Mesodermal cell (in vitro differentiated cells): ENCODE data around the gene PRPF4.

Source experiments
- H3K27ac ChIP-seq: 2 replicates; pipeline ENCODE4 v1.7.0; 2013; ENCODE audit warnings: mild to moderate bottlenecking, low read depth, low read length, moderate library complexity; ENCODE audit not compliant: severe bottlenecking
- H3K36me3 ChIP-seq: 2 replicates; pipeline ENCODE4 v1.7.1; 2013; ENCODE audit warnings: mild to moderate bottlenecking, low read length, moderate library complexity; ENCODE audit not compliant: control insufficient read depth, insufficient read depth
- H3K4me1 ChIP-seq: one replicate; pipeline ENCODE4 v1.7.1; 2013; ENCODE audit warnings: mild to moderate bottlenecking, low read length; ENCODE audit not compliant: insufficient read depth, control insufficient read depth, poor library complexity, severe bottlenecking
- H3K4me3 ChIP-seq: 2 replicates; pipeline ENCODE4 v1.7.0; 2013; ENCODE audit warnings: low read length, control low read depth, mild to moderate bottlenecking; ENCODE audit not compliant: insufficient read depth, poor library complexity, severe bottlenecking; ENCODE audit errors: extremely low read depth
- H3K9me3 ChIP-seq: 2 replicates; pipeline ENCODE4 v1.7.1; 2013; ENCODE audit warnings: mild to moderate bottlenecking, low read length, moderate library complexity; ENCODE audit not compliant: control insufficient read depth
- WGBS, 2 experiments: methylation state at CpG; one replicate each; pipeline ENCODE4 v1.1.5; 2013; ENCODE audit warnings: missing lambda C conversion rate in 2 of 2; ENCODE audit not compliant: insufficient coverage in 2 of 2; 5-methylcytosine and 5-hydroxymethylcytosine counted together

The PRPF4 gene

GRCh38 chr9:113311961-113312360 is 36.5 kb downstream of the PRPF4 start:
- Histone ChIP-seq H3K9me3 (no peaks in the 10 kb centered on the region), H3K4me1 (no peaks in the 10 kb centered on the region), H3K4me3 (no peak overlapping the region), H3K27ac (no peak overlapping the region), H3K36me3 (no peaks in the 10 kb centered on the region)
- WGBS, 2 experiments, result 83 to 100% methylated on average over 1 of the region's 3 CpGs

GRCh38 chr9:113313261-113313660 is 37.8 kb downstream of the PRPF4 start:
- 85 to 87% methylated on average over 2 to 5 of the region's 5 CpGs for WGBS, 2 experiments
- no peaks in the 10 kb centered on the region for H3K4me1 ChIP-seq
- H3K4me3 ChIP-seq, result no peak overlapping the region
- H3K9me3 ChIP-seq, result no peaks in the 10 kb centered on the region
- H3K27ac ChIP-seq, result no peak overlapping the region
- no peaks in the 10 kb centered on the region for H3K36me3 ChIP-seq

DNA sequence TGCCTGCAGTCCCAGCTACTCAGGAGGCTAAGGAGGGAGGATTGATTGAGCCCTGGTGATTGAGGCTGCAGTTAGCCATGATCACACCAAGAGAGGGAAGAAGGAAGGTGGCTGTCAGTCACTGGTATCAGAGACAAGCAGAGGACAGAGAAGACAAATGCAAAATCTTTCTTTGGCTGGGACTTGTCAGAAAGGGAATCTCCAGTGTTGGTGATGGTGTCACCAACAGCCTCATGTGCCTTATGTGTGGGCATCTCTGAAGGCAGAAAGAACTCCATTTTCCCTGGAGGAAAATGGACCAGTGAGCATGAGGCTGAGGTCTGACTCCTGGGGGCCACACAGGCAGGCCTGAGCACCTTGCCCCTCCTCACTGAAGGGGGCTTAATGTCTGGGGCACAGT is 39.8 kb downstream of the PRPF4 start:
- Histone ChIP-seq H3K4me1 (no peaks in the 10 kb centered on the region), H3K9me3 (no peaks in the 10 kb centered on the region), H3K27ac (no peak overlapping the region), H3K4me3 (no peak overlapping the region), H3K36me3 (no peaks in the 10 kb centered on the region)

GRCh38 chr9:113316030-113316429 is 40.6 kb downstream of the PRPF4 start:
- WGBS, 2 experiments, result 92 to 100% methylated on average over 3 to 4 of the region's 4 CpGs
- no peaks in the 10 kb centered on the region for H3K9me3 ChIP-seq

GRCh38 chr9:113317777-113318176 is 42.3 kb downstream of the PRPF4 start:
- no CpG with 5 or more reads among the region's 2 CpGs for WGBS, 2 experiments
- Histone ChIP-seq H3K4me1 (no peaks in the 10 kb centered on the region), H3K36me3 (no peaks in the 10 kb centered on the region), H3K9me3 (no peaks in the 10 kb centered on the region), H3K27ac (no peak overlapping the region), H3K4me3 (no peak overlapping the region)

More at GRCh38 chr9:113316030-113316429, 40.6 kb downstream of the PRPF4 start:
- H3K4me1 ChIP-seq, result no peaks in the 10 kb centered on the region
- no peak overlapping the region for H3K27ac ChIP-seq
- no peaks in the 10 kb centered on the region for H3K36me3 ChIP-seq
- no peak overlapping the region for H3K4me3 ChIP-seq

- no peak overlapping the region for H3K27ac ChIP-seq
- H3K4me1 ChIP-seq, result no peaks in the 10 kb centered on the region
- H3K4me3 ChIP-seq, result no peak overlapping the region
- no peaks in the 10 kb centered on the region for H3K36me3 ChIP-seq
- 100% methylated on average over 1 of the region's 2 CpGs for WGBS, 2 experiments
- no peaks in the 10 kb centered on the region for H3K9me3 ChIP-seq
Observed at GRCh38 chr9:113319054-113319453, 43.6 kb downstream of the PRPF4 start.

DNA sequence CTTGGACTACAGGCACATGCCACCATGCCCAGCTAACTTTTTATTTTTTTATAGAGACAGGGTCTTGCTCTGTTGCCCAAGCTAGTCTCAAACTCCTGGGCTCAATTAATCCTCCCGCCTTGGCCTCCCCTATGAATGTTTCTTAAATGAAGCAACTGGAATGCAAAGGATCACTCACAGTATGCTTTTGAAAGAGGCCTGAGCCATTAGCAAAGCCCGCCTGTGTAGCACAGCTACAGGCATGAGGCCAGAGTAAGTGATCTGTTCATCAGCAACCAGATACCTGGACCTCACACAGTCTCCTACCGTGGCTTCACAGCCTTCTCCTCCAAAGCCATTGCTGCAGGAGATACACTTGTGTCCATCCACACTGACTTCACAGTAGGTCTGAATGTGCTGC is 44.6 kb downstream of the PRPF4 start:
- WGBS, 2 experiments, result 88 to 89% methylated on average over 2 to 3 of the region's 3 CpGs
- no peaks in the 10 kb centered on the region for H3K9me3 ChIP-seq
- H3K27ac ChIP-seq, result no peak overlapping the region
- H3K4me1 ChIP-seq, result no peaks in the 10 kb centered on the region
- H3K4me3 ChIP-seq, result no peak overlapping the region
- H3K36me3 ChIP-seq, result no peaks in the 10 kb centered on the region

DNA sequence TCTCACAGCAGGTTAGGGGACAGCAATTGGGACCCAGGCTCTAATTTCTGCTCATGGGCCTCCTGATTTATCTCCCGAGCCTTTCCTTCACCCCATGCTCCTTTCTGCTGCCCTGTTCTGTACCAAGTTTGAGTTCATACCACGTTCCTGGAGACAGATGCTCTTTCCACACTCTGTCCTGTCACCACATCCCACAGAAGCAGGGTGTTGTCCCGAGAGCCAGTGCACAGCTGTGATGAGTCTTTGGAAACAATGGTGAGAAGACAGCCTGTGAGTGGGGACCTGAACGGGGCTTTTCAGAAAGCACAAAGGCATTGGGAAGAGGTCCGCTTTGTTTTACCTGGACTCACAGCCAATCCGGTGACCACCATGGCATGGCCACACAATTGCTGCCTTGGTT is 47.2 kb downstream of the PRPF4 start:
- 77 to 83% methylated on average over 6 of the region's 6 CpGs for WGBS, 2 experiments
- Histone ChIP-seq H3K27ac (no peak overlapping the region), H3K36me3 (no peaks in the 10 kb centered on the region), H3K9me3 (no peaks in the 10 kb centered on the region), H3K4me1 (no peaks in the 10 kb centered on the region), H3K4me3 (no peak overlapping the region)

DNA sequence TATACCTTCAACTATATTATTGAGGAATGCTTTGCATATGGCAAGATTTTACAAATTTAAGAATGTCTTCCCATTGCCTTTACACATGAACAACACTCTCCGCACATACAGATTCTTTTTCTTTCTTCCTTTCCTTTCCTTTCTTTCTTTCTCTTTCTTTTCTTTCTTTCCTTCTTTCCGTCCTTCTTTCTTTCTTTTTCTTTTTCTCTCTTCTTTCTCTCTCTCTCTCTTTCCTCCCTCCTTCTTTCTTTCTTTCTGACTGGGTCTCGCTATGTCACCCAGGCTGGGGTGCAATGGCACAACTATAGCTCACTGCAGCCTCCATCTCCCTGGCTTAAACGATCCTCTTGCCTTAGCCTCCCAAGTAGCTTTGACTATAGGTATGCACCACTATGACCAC is 50.8 kb downstream of the PRPF4 start:
- H3K36me3 ChIP-seq, result no peaks in the 10 kb centered on the region
- no peak overlapping the region for H3K27ac ChIP-seq
- no peak overlapping the region for H3K4me3 ChIP-seq
- WGBS, 2 experiments, result 85 to 93% methylated on average over 3 of the region's 4 CpGs
- H3K9me3 ChIP-seq, result no peaks in the 10 kb centered on the region
- H3K4me1 ChIP-seq, result no peaks in the 10 kb centered on the region

GRCh38 chr9:113328045-113328782 is 52.8 kb downstream of the PRPF4 start:
- Histone ChIP-seq H3K4me1 (no peaks in the 10 kb centered on the region), H3K4me3 (no peak overlapping the region), H3K27ac (no peak overlapping the region), H3K36me3 (no peaks in the 10 kb centered on the region), H3K9me3 (no peaks in the 10 kb centered on the region)
- WGBS, 2 experiments, result 100% methylated on average over 1 to 2 of the region's 3 CpGs

GRCh38 chr9:113331780-113332179 is 56.3 kb downstream of the PRPF4 start:
- Histone ChIP-seq H3K9me3 (no peaks in the 10 kb centered on the region), H3K4me3 (no peak overlapping the region), H3K36me3 (no peaks in the 10 kb centered on the region), H3K27ac (no peak overlapping the region), H3K4me1 (no peaks in the 10 kb centered on the region)
- WGBS, 2 experiments, result 80 to 90% methylated on average over 3 to 4 of the region's 4 CpGs
